H9 (cell line): ENCODE measurements around the gene ZC3H8. TPM values are rescaled to one million over a fixed set of nuclear protein-coding genes. Genes with fewer than 3 reads are reported as not detected.

Source experiments
- DNase-seq: peaks from one replicate; pipeline ENCODE4 v3.0.0-alpha.2; 2017
- H2AFZ ChIP-seq: one replicate; pipeline ENCODE4 v1.6.1; 2013; ENCODE audit warnings: mild to moderate bottlenecking, low read length, control low read depth, moderate library complexity
- H2AK5ac ChIP-seq: 2 replicates; pipeline ENCODE4 v1.6.1; 2013; ENCODE audit warnings: low read length, control low read depth, mixed read lengths; ENCODE audit not compliant: insufficient read length
- H2BK120ac ChIP-seq: one replicate; pipeline ENCODE4 v1.6.1; 2013; ENCODE audit warnings: low read depth, mild to moderate bottlenecking, low read length, control low read depth, inconsistent platforms; ENCODE audit not compliant: poor library complexity, severe bottlenecking
- H2BK12ac ChIP-seq: 2 replicates; pipeline ENCODE4 v1.6.1; 2013; ENCODE audit warnings: low read length, control low read depth, mixed read lengths, low read depth; ENCODE audit not compliant: insufficient read length
- H2BK15ac ChIP-seq: 2 replicates; pipeline ENCODE4 v1.6.1; 2013; ENCODE audit warnings: low read depth, low read length, control low read depth
- H2BK20ac ChIP-seq: one replicate; pipeline ENCODE4 v1.6.1; 2013; ENCODE audit warnings: low read depth, mild to moderate bottlenecking, low read length, control low read depth, inconsistent platforms; ENCODE audit not compliant: poor library complexity, severe bottlenecking
- H2BK5ac ChIP-seq: 2 replicates; pipeline ENCODE4 v1.6.1; 2013; ENCODE audit warnings: low read length, control low read depth, mixed read lengths; ENCODE audit not compliant: insufficient read length
- H3K14ac ChIP-seq: 2 replicates; pipeline ENCODE4 v1.6.1; 2013; ENCODE audit warnings: low read length, control low read depth; ENCODE audit not compliant: insufficient read depth
- H3K18ac ChIP-seq: 2 replicates; pipeline ENCODE4 v1.6.1; 2013; ENCODE audit warnings: low read depth, mild to moderate bottlenecking, mixed read lengths, low read length, control low read depth; ENCODE audit not compliant: insufficient read length
- H3K23ac ChIP-seq: 2 replicates; pipeline ENCODE4 v1.6.1; 2013; ENCODE audit warnings: low read length, control low read depth, mixed read lengths, low read depth; ENCODE audit not compliant: insufficient read length
- H3K23me2 ChIP-seq: 2 replicates; pipeline ENCODE4 v1.6.1; 2013; ENCODE audit warnings: low read depth, mild to moderate bottlenecking, mixed read lengths, low read length, control low read depth; ENCODE audit not compliant: insufficient read length, poor library complexity, severe bottlenecking
- H3K27ac ChIP-seq: 2 replicates; pipeline ENCODE4 v1.5.1; 2013; ENCODE audit warnings: low read length, control low read depth, mixed read lengths, low read depth; ENCODE audit not compliant: insufficient read length
- H3K27me3 ChIP-seq: 2 replicates; pipeline ENCODE4 v1.6.1; 2013; ENCODE audit warnings: low read length, control low read depth, inconsistent platforms; ENCODE audit not compliant: insufficient read depth
- H3K4ac ChIP-seq: 2 replicates; pipeline ENCODE4 v1.6.1; 2013; ENCODE audit warnings: low read depth, mild to moderate bottlenecking, control low read depth, inconsistent platforms, low read length, moderate library complexity
- H3K4me1 ChIP-seq: 2 replicates; pipeline ENCODE4 v1.6.1; 2013; ENCODE audit warnings: low read length, control low read depth, inconsistent platforms; ENCODE audit not compliant: insufficient read depth
- H3K4me2 ChIP-seq: 2 replicates; pipeline ENCODE4 v1.6.1; 2013; ENCODE audit warnings: low read length, control low read depth, mixed read lengths; ENCODE audit not compliant: insufficient read length, insufficient read depth
- H3K56ac ChIP-seq: 2 replicates; pipeline ENCODE4 v1.6.1; 2013; ENCODE audit warnings: low read depth, mild to moderate bottlenecking, mixed read lengths, low read length, control low read depth; ENCODE audit not compliant: insufficient read length
- H3K79me1 ChIP-seq: 2 replicates; pipeline ENCODE4 v1.6.1; 2013; ENCODE audit warnings: low read depth, mild to moderate bottlenecking, moderate library complexity, low read length, control low read depth, inconsistent platforms; ENCODE audit not compliant: insufficient read depth, poor library complexity, severe bottlenecking
- H3K79me2 ChIP-seq: 2 replicates; pipeline ENCODE4 v1.6.1; 2013; ENCODE audit warnings: low read length, control low read depth, inconsistent platforms; ENCODE audit not compliant: insufficient read depth
- H3K9ac ChIP-seq: 2 replicates; pipeline ENCODE4 v1.6.1; 2013; ENCODE audit warnings: low read length, control low read depth, mixed read lengths; ENCODE audit not compliant: insufficient read length; ENCODE audit errors: extremely low read depth
- H3K9me3 ChIP-seq: one replicate; pipeline ENCODE4 v1.6.1; 2013; ENCODE audit warnings: low read depth, low read length, inconsistent platforms; ENCODE audit not compliant: control insufficient read depth
- H3T11ph ChIP-seq: one replicate; pipeline ENCODE4 v1.6.1; 2013; ENCODE audit warnings: mild to moderate bottlenecking, low read length, control low read depth, inconsistent platforms
- H4K20me1 ChIP-seq: one replicate; pipeline ENCODE4 v1.6.1; 2013; ENCODE audit not compliant: control insufficient read depth, insufficient read length, insufficient read depth
- H4K5ac ChIP-seq: 2 replicates; pipeline ENCODE4 v1.6.1; 2013; ENCODE audit warnings: low read depth, mild to moderate bottlenecking, mixed read lengths, low read length, control low read depth; ENCODE audit not compliant: insufficient read length
- H4K8ac ChIP-seq: replicated peaks from 2 replicates; pipeline ENCODE4 v1.6.1; 2013; ENCODE audit warnings: low read length, control low read depth, mixed read lengths, low read depth; ENCODE audit not compliant: insufficient read length
- H4K91ac ChIP-seq: 2 replicates; pipeline ENCODE4 v1.6.1; 2013; ENCODE audit warnings: low read depth, mild to moderate bottlenecking, moderate library complexity, mixed read lengths, low read length, control low read depth; ENCODE audit not compliant: insufficient read length
- H3K27ac Mint-ChIP-seq, 3 experiments: 2 replicates in 2 of 3; 3 replicates in 1 of 3; pipeline ENCODE4 v1.8.0; 2020 to 2021; ENCODE audit warnings: mixed read lengths in 3 of 3, mild to moderate bottlenecking in 1 of 3, moderate library complexity in 1 of 3
- H3K27me3 Mint-ChIP-seq: 2 replicates; pipeline ENCODE4 v1.8.0; 2021; ENCODE audit warnings: low read depth, mild to moderate bottlenecking, moderate library complexity, mixed read lengths
- H3K36me3 Mint-ChIP-seq, 3 experiments: 2 replicates in 2 of 3; 3 replicates in 1 of 3; pipeline ENCODE4 v1.8.0; 2020 to 2021; ENCODE audit warnings: low read depth in 3 of 3, mixed read lengths in 3 of 3; ENCODE audit not compliant: insufficient read depth in 1 of 3
- H3K4me1 Mint-ChIP-seq, 2 experiments: 2 replicates each; pipeline ENCODE4 v1.8.0; 2020; ENCODE audit warnings: mixed read lengths in 2 of 2
- H3K4me3 Mint-ChIP-seq, 2 experiments: 2 replicates in 1 of 2; 3 replicates in 1 of 2; pipeline ENCODE4 v1.8.0; 2020 to 2021; ENCODE audit warnings: mild to moderate bottlenecking in 2 of 2, mixed read lengths in 2 of 2, moderate library complexity in 1 of 2
- H3K9me3 Mint-ChIP-seq, 2 experiments: 2 replicates in 1 of 2; 3 replicates in 1 of 2; pipeline ENCODE4 v1.8.0; 2020; ENCODE audit warnings: mild to moderate bottlenecking in 2 of 2, mixed read lengths in 2 of 2, moderate library complexity in 1 of 2
- WGBS: extraction: QIAGEN DNeasy Blood & Tissue Kit; methylation state at CpG from one replicate; pipeline ENCODE4 v1.1.7; 2013; ENCODE audit warnings: missing lambda C conversion rate, low lambda C conversion rate, mixed read lengths; ENCODE audit not compliant: insufficient read length; ENCODE audit errors: extremely low coverage; 5-methylcytosine and 5-hydroxymethylcytosine counted together
- total RNA-seq: library from RNA; stranded (reverse); gene quantifications from 2 replicates; pipeline ENCODE4 v1.2.1, GENCODE V29; 2021
- TF ChIP-seq, protein P1 (sequence below): fragments of 200-600 bp; sonication (generic); conservative IDR thresholded peaks from 3 replicates; pipeline ENCODE4 v1.8.0; 2021; ENCODE audit warnings: antibody characterized with exemption, mild to moderate bottlenecking

Gene ZC3H8
- total RNA-seq, 1 experiment from 2014 or later, result 6.9 TPM

DNA sequence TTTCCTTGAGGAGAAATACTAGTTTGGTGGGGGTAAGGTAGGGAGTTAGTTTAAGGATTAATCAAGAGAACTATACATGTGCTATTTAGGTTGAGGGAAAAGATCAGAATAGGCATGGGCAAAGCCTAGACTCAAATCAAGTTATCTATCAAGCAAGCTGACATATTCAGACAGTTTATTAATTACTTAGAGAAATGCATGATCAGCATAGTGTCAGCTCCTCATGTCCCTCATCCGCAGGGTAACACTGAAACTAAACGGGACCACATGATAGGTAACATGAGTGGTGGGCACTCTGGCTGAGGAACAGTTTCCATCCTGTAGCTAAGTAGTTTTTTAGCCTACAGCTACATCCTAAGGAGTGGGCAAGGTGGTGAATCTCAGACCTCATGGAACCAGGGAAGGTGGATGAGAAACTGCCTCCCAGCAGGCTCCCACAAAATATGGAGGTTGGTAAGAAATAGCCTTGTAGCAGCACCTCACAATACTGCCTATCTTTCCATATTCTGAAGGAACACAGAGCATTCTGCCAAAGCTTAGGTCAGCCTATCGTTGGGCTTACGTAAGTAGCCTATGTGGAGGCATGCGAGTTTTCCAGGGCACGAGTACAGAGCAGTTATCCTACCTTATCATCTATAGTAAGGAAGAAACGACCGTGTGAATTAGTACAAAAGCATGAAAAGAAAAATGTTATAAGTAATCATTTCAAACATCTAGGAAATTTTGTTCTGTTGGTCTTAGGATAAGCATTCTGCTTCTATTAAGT is 39.0 kb upstream of the ZC3H8 start:
- H3K79me1 ChIP-seq, result no peaks in the 10 kb centered on the region
- no CpG with 5 or more reads among the region's 8 CpGs for WGBS

More for the DNA sequence above, 39.0 kb upstream of the ZC3H8 start:
- Histone ChIP-seq H2BK5ac (no peak overlapping the region), H3K23ac (no peak overlapping the region), H3K4me1 (no peaks in the 10 kb centered on the region), H4K91ac (no peak overlapping the region), H3K56ac (no peak overlapping the region), H3K14ac (no peak overlapping the region), H3K23me2 (no peaks in the 10 kb centered on the region), H3K4me2 (no peak overlapping the region), H3T11ph (no peak overlapping the region), H2BK15ac (no peak overlapping the region), H4K5ac (no peak overlapping the region), H3K9ac (no peak overlapping the region), H3K4ac (no peak overlapping the region), H3K79me2 (no peaks in the 10 kb centered on the region), H3K18ac (no peak overlapping the region), H2BK12ac (no peak overlapping the region), H2AK5ac (no peak overlapping the region), H4K20me1 (no peaks in the 10 kb centered on the region), H2AFZ (no peak overlapping the region), H3K27me3 (no peaks in the 10 kb centered on the region), H2BK20ac (no peak overlapping the region), H4K8ac (no peak overlapping the region), H3K27ac (no peak overlapping the region), H3K9me3 (no peaks in the 10 kb centered on the region), H2BK120ac (no peak overlapping the region)
- Mint-ChIP-seq H3K27ac (no peak overlapping the region), H3K36me3 (no peaks in the 10 kb centered on the region), H3K4me3 (no peak overlapping the region), H3K4me1 (no peaks in the 10 kb centered on the region), H3K9me3 (no peaks in the 10 kb centered on the region), H3K27me3 (no peaks in the 10 kb centered on the region)
- TF ChIP-seq, protein P1, sequence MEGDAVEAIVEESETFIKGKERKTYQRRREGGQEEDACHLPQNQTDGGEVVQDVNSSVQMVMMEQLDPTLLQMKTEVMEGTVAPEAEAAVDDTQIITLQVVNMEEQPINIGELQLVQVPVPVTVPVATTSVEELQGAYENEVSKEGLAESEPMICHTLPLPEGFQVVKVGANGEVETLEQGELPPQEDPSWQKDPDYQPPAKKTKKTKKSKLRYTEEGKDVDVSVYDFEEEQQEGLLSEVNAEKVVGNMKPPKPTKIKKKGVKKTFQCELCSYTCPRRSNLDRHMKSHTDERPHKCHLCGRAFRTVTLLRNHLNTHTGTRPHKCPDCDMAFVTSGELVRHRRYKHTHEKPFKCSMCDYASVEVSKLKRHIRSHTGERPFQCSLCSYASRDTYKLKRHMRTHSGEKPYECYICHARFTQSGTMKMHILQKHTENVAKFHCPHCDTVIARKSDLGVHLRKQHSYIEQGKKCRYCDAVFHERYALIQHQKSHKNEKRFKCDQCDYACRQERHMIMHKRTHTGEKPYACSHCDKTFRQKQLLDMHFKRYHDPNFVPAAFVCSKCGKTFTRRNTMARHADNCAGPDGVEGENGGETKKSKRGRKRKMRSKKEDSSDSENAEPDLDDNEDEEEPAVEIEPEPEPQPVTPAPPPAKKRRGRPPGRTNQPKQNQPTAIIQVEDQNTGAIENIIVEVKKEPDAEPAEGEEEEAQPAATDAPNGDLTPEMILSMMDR, result no peak
- no peak for DNase-seq
